Measurements from ENCODE around the gene CCDC192.

DNA sequence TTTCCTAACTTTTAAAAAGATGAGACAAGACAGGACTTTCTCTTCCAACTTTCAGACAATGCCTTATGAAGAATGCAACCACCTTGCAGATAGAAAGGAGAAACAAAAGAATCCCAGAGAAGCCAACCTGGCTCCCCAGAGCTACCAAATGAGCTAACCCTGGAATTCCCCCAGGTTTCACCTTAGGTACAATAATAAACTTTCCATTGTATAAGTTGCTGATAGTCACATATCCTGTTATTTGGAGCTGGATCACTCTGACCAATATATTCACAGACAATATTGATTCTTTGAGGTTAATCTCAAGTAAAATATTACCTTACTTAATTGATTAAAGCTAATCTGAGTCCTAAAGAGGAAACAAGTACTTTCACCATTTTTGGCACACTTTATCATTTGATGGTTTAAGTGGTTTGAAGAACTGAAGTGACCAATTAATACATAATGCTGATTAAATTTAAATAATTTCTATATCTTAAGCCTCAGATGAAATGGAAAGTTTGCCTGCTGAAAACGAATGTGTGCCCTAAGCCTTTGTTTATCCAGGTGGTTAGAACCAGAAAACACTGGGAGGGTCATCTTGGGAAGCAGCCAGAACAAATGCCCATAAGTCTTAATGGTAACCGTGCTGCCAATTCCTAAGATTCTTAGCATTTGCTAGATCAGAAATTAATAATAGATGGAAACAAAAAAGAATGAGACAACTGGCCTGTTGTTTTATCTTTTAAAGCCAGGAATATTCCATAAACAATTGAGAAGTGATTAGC is 220.8 kb downstream of the CCDC192 start:
- no peak for TF ChIP-seq POLR2AphosphoS5 (IDR thresholded peaks at IDR 0.05; ENCODE audit: insufficient read depth in 1 of 2, low read depth in 1 of 2)
- TF ChIP-seq, protein P1, sequence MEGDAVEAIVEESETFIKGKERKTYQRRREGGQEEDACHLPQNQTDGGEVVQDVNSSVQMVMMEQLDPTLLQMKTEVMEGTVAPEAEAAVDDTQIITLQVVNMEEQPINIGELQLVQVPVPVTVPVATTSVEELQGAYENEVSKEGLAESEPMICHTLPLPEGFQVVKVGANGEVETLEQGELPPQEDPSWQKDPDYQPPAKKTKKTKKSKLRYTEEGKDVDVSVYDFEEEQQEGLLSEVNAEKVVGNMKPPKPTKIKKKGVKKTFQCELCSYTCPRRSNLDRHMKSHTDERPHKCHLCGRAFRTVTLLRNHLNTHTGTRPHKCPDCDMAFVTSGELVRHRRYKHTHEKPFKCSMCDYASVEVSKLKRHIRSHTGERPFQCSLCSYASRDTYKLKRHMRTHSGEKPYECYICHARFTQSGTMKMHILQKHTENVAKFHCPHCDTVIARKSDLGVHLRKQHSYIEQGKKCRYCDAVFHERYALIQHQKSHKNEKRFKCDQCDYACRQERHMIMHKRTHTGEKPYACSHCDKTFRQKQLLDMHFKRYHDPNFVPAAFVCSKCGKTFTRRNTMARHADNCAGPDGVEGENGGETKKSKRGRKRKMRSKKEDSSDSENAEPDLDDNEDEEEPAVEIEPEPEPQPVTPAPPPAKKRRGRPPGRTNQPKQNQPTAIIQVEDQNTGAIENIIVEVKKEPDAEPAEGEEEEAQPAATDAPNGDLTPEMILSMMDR (IDR thresholded peaks at IDR 0.05) = no peak

Measured in vagina (tissue), 2 donors.